Measurements from ENCODE around the gene TCAIM. TPM values are rescaled to one million over a fixed set of nuclear protein-coding genes. Genes with fewer than 3 reads are reported as not detected.
A peak's percentile ranks its signal among the peaks of the same experiment; 100 is the strongest.

TCAIM gene
- total and polyA plus RNA-seq, 9 of the 15 experiments (the other 6 are each of a cell fraction or from before 2014, with no cell fraction given): 19.7 to 53.3 (median 36.9) TPM

GRCh38 chr3:44437800-44438199 is 99.2 kb downstream of the TCAIM start (continued):
- no peak for TF ChIP-seq NBN (IDR thresholded peaks at IDR 0.05; ENCODE audit: low read depth)
- TF ChIP-seq CHCHD3 (CRISPR knock-in tag; IDR thresholded peaks at IDR 0.05): no peak
- TF ChIP-seq PHB2 (IDR thresholded peaks at IDR 0.05; ENCODE audit: low read depth): no peak
- TF ChIP-seq YBX1 (IDR thresholded peaks at IDR 0.05): no peak
- no peak; the same call in 1 of the 2 replicates for TF ChIP-seq RNF219 (CRISPR knock-in tag; IDR thresholded peaks at IDR 0.05)
- no peak for TF ChIP-seq DPF2 (IDR thresholded peaks at IDR 0.05)
- TF ChIP-seq NCOA6 (IDR thresholded peaks at IDR 0.05): no peak
- no peak for TF ChIP-seq GATAD2B (IDR thresholded peaks at IDR 0.05; ENCODE audit: borderline replicate concordance)
- no peak for TF ChIP-seq ESRRA (IDR thresholded peaks at IDR 0.05; ENCODE audit: borderline replicate concordance, low read depth)
- TF ChIP-seq VEZF1 (CRISPR knock-in tag; IDR thresholded peaks at IDR 0.05): no peak
- TF ChIP-seq ZNF764 (CRISPR knock-in tag; IDR thresholded peaks at IDR 0.05; ENCODE audit: low read depth): no peak
- TF ChIP-seq ZNF785 (CRISPR knock-in tag; IDR thresholded peaks at IDR 0.05): no peak
- TF ChIP-seq KDM4B (IDR thresholded peaks at IDR 0.05; ENCODE audit: borderline replicate concordance in 2 of 2, low read depth in 1 of 2): no peak
- TF ChIP-seq ZNF77 (CRISPR knock-in tag; IDR thresholded peaks at IDR 0.05): no peak
- no peak for TF ChIP-seq SMARCB1 (IDR thresholded peaks at IDR 0.05; ENCODE audit: insufficient read length, low read depth)
- TF ChIP-seq ZNF217 (CRISPR knock-in tag; IDR thresholded peaks at IDR 0.05): no peak
- TF ChIP-seq E2F5 (CRISPR knock-in tag; IDR thresholded peaks at IDR 0.05): no peak
- TF ChIP-seq PHF21A (IDR thresholded peaks at IDR 0.05; ENCODE audit: borderline replicate concordance, low read depth): no peak
- no peak for TF ChIP-seq LCOR (CRISPR knock-in tag; IDR thresholded peaks at IDR 0.05)
- TF ChIP-seq ZSCAN29 (IDR thresholded peaks at IDR 0.05): no peak
- TF ChIP-seq YY1 (IDR thresholded peaks at IDR 0.05; ENCODE audit: borderline replicate concordance in 1 of 3, control insufficient read depth in 1 of 3, extremely low read depth in 1 of 3, insufficient read depth in 3 of 3, insufficient read length in 1 of 3, insufficient replicate concordance in 2 of 3, low read depth in 1 of 3, low read length in 2 of 3): peak in 1 of 3 experiments; percentile 40
- peak; percentile 92 for TF ChIP-seq ILK (tag; IDR thresholded peaks at IDR 0.05; ENCODE audit: borderline replicate concordance, low read depth)
- TF ChIP-seq SMAD2 (IDR thresholded peaks at IDR 0.05; ENCODE audit: low read depth, low read length): no peak
- TF ChIP-seq SIN3A (IDR thresholded peaks at IDR 0.05; ENCODE audit: borderline replicate concordance in 2 of 2, control insufficient read depth in 1 of 2, low read depth in 2 of 2, low read length in 2 of 2): no peak
- no peak for TF ChIP-seq KLF10 (CRISPR knock-in tag; IDR thresholded peaks at IDR 0.05)

Measured in K562 (cell line).